B cell (primary cell): ENCODE data around the gene IFNLR1. TPM values are rescaled to one million over a fixed set of nuclear protein-coding genes. Genes with fewer than 3 reads are reported as not detected.

Source experiments
- ATAC-seq: fragments of 200-7000 bp; cut with Tn5 transposase; one replicate; pipeline ENCODE4 v1.10.0; 2021; ENCODE audit warnings: low read depth, mild to moderate bottlenecking, moderate number of reproducible peaks, moderate library complexity
- CTCF ChIA-PET: fragments of 350-600 bp; sonication (Branson Sonifier 250); formaldehyde crosslinking; loops from one replicate; lab custom pipeline; 2021; ENCODE audit warnings: antibody characterized with exemption, inconsistent platforms; lab: Charles Lee
- POLR2A ChIA-PET: fragments of 350-600 bp; sonication (Branson Sonifier 250); formaldehyde crosslinking; loops from one replicate; lab custom pipeline; 2021; ENCODE audit warnings: antibody characterized with exemption; lab: Charles Lee
- DNase-seq: peaks from one replicate; pipeline ENCODE4 v3.0.0; 2013
- H2AFZ ChIP-seq: 2 replicates; pipeline ENCODE4 v1.6.1; 2012; ENCODE audit warnings: mild to moderate bottlenecking, low read depth, low read length; ENCODE audit not compliant: insufficient read depth, poor library complexity, severe bottlenecking
- H3K27ac ChIP-seq, 2 donors: 1 replicate in 1 of 2; 2 replicates in 1 of 2; pipeline ENCODE4 v1.5.1; 2012 to 2013; ENCODE audit warnings: low read length in 2 of 2, mild to moderate bottlenecking in 2 of 2, moderate library complexity in 1 of 2
- H3K27me3 ChIP-seq, 4 experiments: fragments of 200-600 bp in 1 of 4; sonication (generic) in 1 of 4; replicated peaks in 1 of 4; 1 replicate in 2 of 4; 2 replicates in 2 of 4; pipeline versions ENCODE4 v1.6.1 to v1.7.0; 2013 to 2016; ENCODE audit warnings: low read length in 3 of 4, mild to moderate bottlenecking in 2 of 4, mixed read lengths in 1 of 4, moderate library complexity in 1 of 4; ENCODE audit not compliant: insufficient read depth in 4 of 4, control insufficient read depth in 3 of 4; ENCODE audit errors: control extremely low read depth in 1 of 4
- H3K36me3 ChIP-seq, 2 experiments: replicated peaks in 1 of 2; 1 replicate in 1 of 2; 2 replicates in 1 of 2; pipeline versions ENCODE4 v1.6.1 to v1.7.1; 2013; ENCODE audit warnings: low read length in 1 of 2; ENCODE audit not compliant: insufficient read depth in 2 of 2, control insufficient read depth in 1 of 2; ENCODE audit errors: control extremely low read depth in 1 of 2, extremely low read depth in 1 of 2
- H3K4me1 ChIP-seq, 2 donors: fragments of 200-600 bp in 1 of 2; sonication (generic) in 1 of 2; 1 replicate in 1 of 2; 2 replicates in 1 of 2; pipeline versions ENCODE4 v1.5.1 to v1.6.1; 2013 to 2017; ENCODE audit warnings: low read length in 2 of 2; ENCODE audit not compliant: control insufficient read depth in 2 of 2, insufficient read depth in 2 of 2
- H3K4me2 ChIP-seq: replicated peaks from 2 replicates; pipeline ENCODE3; 2012; ENCODE audit warnings: mild to moderate bottlenecking, low read depth, low read length; ENCODE audit not compliant: poor library complexity, severe bottlenecking
- H3K4me3 ChIP-seq, 5 experiments: fragments of 200-600 bp in 1 of 5; sonication (generic) in 1 of 5; 1 replicate in 3 of 5; 2 replicates in 2 of 5; pipeline versions ENCODE4 v1.5.1 to v1.7.0; 2011 to 2016; ENCODE audit warnings: low read length in 4 of 5, mild to moderate bottlenecking in 4 of 5, low read depth in 2 of 5, control low read depth in 1 of 5, moderate library complexity in 1 of 5; ENCODE audit not compliant: insufficient read depth in 1 of 5; ENCODE audit errors: control extremely low read depth in 1 of 5, extremely low read depth in 1 of 5
- H3K79me2 ChIP-seq: fragments of 200-600 bp; sonication (generic); one replicate; pipeline ENCODE4 v1.6.0; 2016; ENCODE audit warnings: low read length; ENCODE audit not compliant: control insufficient read depth, insufficient read depth
- H3K9ac ChIP-seq: fragments of 200-600 bp; sonication (generic); 2 replicates; pipeline ENCODE4 v1.6.1; 2017; ENCODE audit warnings: mild to moderate bottlenecking, low read length, moderate library complexity
- H3K9me3 ChIP-seq, 3 donors: one replicate each; pipeline versions ENCODE4 v1.6.1 to v1.7.1; 2013; ENCODE audit warnings: low read length in 2 of 3; ENCODE audit not compliant: control insufficient read depth in 2 of 3, insufficient read depth in 1 of 3; ENCODE audit errors: control extremely low read depth in 1 of 3
- H4K20me1 ChIP-seq: 2 replicates; pipeline ENCODE4 v1.6.0; 2012; ENCODE audit warnings: mild to moderate bottlenecking, low read length; ENCODE audit not compliant: insufficient read depth, control insufficient read depth, poor library complexity, severe bottlenecking
- H3K27ac Mint-ChIP-seq: one replicate; pipeline ENCODE4 v1.8.0; 2021; ENCODE audit warnings: mixed read lengths
- H3K27me3 Mint-ChIP-seq: one replicate; pipeline ENCODE4 v1.8.0; 2021; ENCODE audit warnings: mixed read lengths
- H3K4me1 Mint-ChIP-seq: one replicate; pipeline ENCODE4 v1.8.0; 2021; ENCODE audit warnings: mixed read lengths
- H3K4me3 Mint-ChIP-seq: one replicate; pipeline ENCODE4 v1.8.0; 2021; ENCODE audit warnings: mixed read lengths
- H3K9me3 Mint-ChIP-seq: one replicate; pipeline ENCODE4 v1.8.0; 2022; ENCODE audit warnings: mixed read lengths; ENCODE audit not compliant: insufficient read depth
- CTCF ChIP-seq: fragments of 200-600 bp; IDR thresholded peaks from one replicate; pipeline ENCODE4 v1.8.0; 2022; ENCODE audit warnings: antibody characterized with exemption, mild to moderate bottlenecking
- EZH2 ChIP-seq: IDR thresholded peaks from 2 replicates; pipeline ENCODE4 v1.6.1; 2012; ENCODE audit warnings: borderline replicate concordance, low read depth, mild to moderate bottlenecking, moderate library complexity, low read length; ENCODE audit not compliant: insufficient read depth, poor library complexity, severe bottlenecking
- WGBS: methylation state at CpG from one replicate; pipeline ENCODE4 v1.1.5; 2013; ENCODE audit warnings: missing lambda C conversion rate; ENCODE audit not compliant: insufficient coverage; 5-methylcytosine and 5-hydroxymethylcytosine counted together
- intact Hi-C: fragments of 100-400 bp; cut with micrococcal nuclease; formaldehyde crosslinking; loops from one replicate; pipeline ENCODE4 v1.10.0; 2022
- polyA plus RNA-seq: library from polyadenylated mRNA; depleted of rRNA; stranded (reverse); fragments of >200 nt; gene quantifications from 2 replicates; pipeline ENCODE4 v1.2.3, GENCODE V29; 2012
- total RNA-seq, 2 donors: library from RNA; stranded (reverse); fragments of 120-200 nt in 1 of 2; gene quantifications; 1 replicate in 1 of 2; 2 replicates in 1 of 2; pipeline versions ENCODE4 v1.2.3 to v1.2.4, GENCODE V29; 2013 to 2022

Gene IFNLR1
- total and polyA plus RNA-seq, 2 donors (not counting 1 experiment from before 2014, with no cell fraction given) = 14.7 to 39.7 TPM

GRCh38 chr1:24122776-24123175 is 64.3 kb downstream of the IFNLR1 start:
- H3K27me3 ChIP-seq = peaks cover 0 to 3% (median 0%) of the 10 kb centered on the region in 4 experiments
- H4K20me1 ChIP-seq = no peaks in the 10 kb centered on the region
- H3K4me1 Mint-ChIP-seq = no peaks in the 10 kb centered on the region
- no peak for TF ChIP-seq CTCF
- no peak overlapping the region for H3K4me3 Mint-ChIP-seq
- intact Hi-C loops = no loop called here
- H2AFZ ChIP-seq = no peak overlapping the region
- ATAC-seq (no peak), DNase-seq (no peak)
- H3K79me2 ChIP-seq = no peaks in the 10 kb centered on the region
- no peaks in the 10 kb centered on the region for H3K4me1 ChIP-seq
- no peak overlapping the region for H3K27ac ChIP-seq
- ChIA-PET CTCF (no interaction called here), POLR2A (no interaction called here)
- H3K4me3 ChIP-seq = no peak overlapping the region
- no peak overlapping the region for H3K9ac ChIP-seq
- no peaks in the 10 kb centered on the region for H3K9me3 ChIP-seq
- no peaks in the 10 kb centered on the region for H3K9me3 Mint-ChIP-seq
- WGBS = 93% methylated on average over 7 of the region's 7 CpGs
- H3K27me3 Mint-ChIP-seq = peaks cover 8% of the 10 kb centered on the region
- no peaks in the 10 kb centered on the region for H3K36me3 ChIP-seq
- H3K4me2 ChIP-seq = no peak overlapping the region
- no peak overlapping the region for H3K27ac Mint-ChIP-seq

- 83% methylated on average over 14 of the region's 14 CpGs for WGBS
- no peak for ATAC-seq
- Histone ChIP-seq H3K4me2 (no peak overlapping the region), H3K9me3 (no peaks in the 10 kb centered on the region), H3K79me2 (no peaks in the 10 kb centered on the region), H3K27me3 (peaks cover 0 to 10% (median 1%) of the 10 kb centered on the region in 4 experiments), H2AFZ (no peak overlapping the region), H3K36me3 (no peaks in the 10 kb centered on the region), H3K9ac (no peak overlapping the region), H3K4me1 (no peaks in the 10 kb centered on the region), H3K4me3 (no peak overlapping the region), H4K20me1 (no peaks in the 10 kb centered on the region), H3K27ac (no peak overlapping the region)
- H3K9me3 Mint-ChIP-seq = no peaks in the 10 kb centered on the region
- H3K27me3 Mint-ChIP-seq = peaks cover 18% of the 10 kb centered on the region
- H3K4me3 Mint-ChIP-seq = no peak overlapping the region
- no peak for DNase-seq
- intact Hi-C loops = no loop called here
- no peak overlapping the region for H3K27ac Mint-ChIP-seq
- TF ChIP-seq EZH2 (no peak), CTCF (no peak)
- ChIA-PET CTCF (interaction anchor here (0.6 kb wide), 1 partner anchor 218 kb away, joined by 3 read pairs; no protein-coding TSS in a partner anchor), POLR2A (no interaction called here)
- no peaks in the 10 kb centered on the region for H3K4me1 Mint-ChIP-seq
Observed at GRCh38 chr1:24121406-24121805, 65.7 kb downstream of the IFNLR1 start.
